Neural crest cell (in vitro differentiated cells): ENCODE measurements around the gene GNG7. TPM values are rescaled to one million over a fixed set of nuclear protein-coding genes. Genes with fewer than 3 reads are reported as not detected.
"Not testable (repeated sequence)": the region's sequence is repeated elsewhere in the genome, so short reads cannot be mapped to it uniquely, and the experiment has no call there.

Experiments
- DNase-seq: peaks from one replicate; pipeline ENCODE4 v3.0.0; 2021; ENCODE audit warnings: low read depth, mixed read lengths, low spot score
- H3K27ac Mint-ChIP-seq: one replicate; pipeline ENCODE4 v1.8.0; 2021; ENCODE audit warnings: mild to moderate bottlenecking, mixed read lengths; ENCODE audit not compliant: unreplicated experiment
- H3K27me3 Mint-ChIP-seq: 2 replicates; pipeline ENCODE4 v1.8.0; 2021; ENCODE audit warnings: low read depth, mild to moderate bottlenecking, mixed read lengths
- H3K36me3 Mint-ChIP-seq: 2 replicates; pipeline ENCODE4 v1.8.0; 2021; ENCODE audit warnings: low read depth, mild to moderate bottlenecking, mixed read lengths
- H3K4me1 Mint-ChIP-seq: 2 replicates; pipeline ENCODE4 v1.8.0; 2021; ENCODE audit warnings: mixed read lengths
- H3K4me3 Mint-ChIP-seq: one replicate; pipeline ENCODE4 v1.8.0; 2021; ENCODE audit warnings: mild to moderate bottlenecking, mixed read lengths
- H3K9me3 Mint-ChIP-seq: 2 replicates; pipeline ENCODE4 v1.8.0; 2021; ENCODE audit warnings: mixed read lengths
- total RNA-seq: library from RNA; stranded (reverse); gene quantifications from 2 replicates; pipeline ENCODE4 v1.2.1, GENCODE V29; 2021
- TF ChIP-seq, protein P1 (sequence below): fragments of 200-600 bp; sonication (generic); conservative IDR thresholded peaks from 2 replicates; pipeline ENCODE4 v1.5.0; 2021; ENCODE audit warnings: antibody characterized with exemption, mild to moderate bottlenecking

Gene GNG7
- total RNA-seq, 1 donor from 2014 or later, result 13.9 TPM

DNA sequence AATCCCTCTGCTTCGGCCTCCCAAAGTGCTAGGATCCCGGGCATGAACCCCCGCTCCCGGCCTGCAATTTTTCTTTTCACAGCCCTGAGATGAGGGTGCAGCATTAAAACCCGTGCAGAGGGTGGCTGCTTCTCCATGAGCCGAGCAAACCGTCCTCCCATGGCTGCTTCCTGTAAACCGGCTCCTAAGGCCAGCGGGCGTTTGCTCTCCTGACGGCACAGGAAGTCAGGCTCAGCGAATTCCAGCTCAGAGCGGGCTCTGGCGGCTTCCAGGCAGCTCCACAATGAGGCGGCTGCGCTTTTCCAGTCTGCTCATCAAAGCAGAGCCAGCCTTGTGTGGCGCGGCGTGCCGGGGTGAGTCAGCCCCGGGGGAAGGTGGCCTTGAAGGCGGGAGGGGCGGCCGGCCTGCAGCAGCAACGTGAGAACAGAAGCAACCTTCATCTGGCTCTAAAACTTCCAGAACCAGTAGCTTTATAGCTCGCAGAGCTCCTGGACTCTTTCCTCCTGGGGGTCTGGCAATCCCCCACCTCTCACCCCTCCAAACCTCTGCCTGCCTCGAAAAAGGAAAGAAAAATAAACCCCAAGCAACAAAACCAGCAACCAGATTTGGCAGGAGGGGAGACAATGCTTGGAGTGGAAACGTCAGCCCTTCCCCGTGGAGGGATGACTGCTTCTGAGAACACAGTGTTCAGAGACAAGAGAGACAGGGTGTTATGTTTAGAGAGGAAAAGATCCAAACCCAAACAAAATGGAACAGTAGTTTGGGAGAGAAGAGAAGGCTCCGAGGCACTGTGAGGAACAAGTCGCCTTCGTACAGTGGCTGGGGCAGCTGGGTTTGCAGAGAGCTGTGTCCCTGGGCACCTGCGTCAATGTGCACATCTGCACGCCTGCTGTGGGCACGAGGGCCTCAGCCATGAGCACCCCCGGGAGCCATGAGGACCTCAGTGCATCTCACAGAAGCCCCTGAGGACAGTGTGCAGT lies 158.7 kb downstream of the GNG7 start:
- H3K27me3 Mint-ChIP-seq, result no peaks in the 10 kb centered on the region
- TF ChIP-seq, protein P1, sequence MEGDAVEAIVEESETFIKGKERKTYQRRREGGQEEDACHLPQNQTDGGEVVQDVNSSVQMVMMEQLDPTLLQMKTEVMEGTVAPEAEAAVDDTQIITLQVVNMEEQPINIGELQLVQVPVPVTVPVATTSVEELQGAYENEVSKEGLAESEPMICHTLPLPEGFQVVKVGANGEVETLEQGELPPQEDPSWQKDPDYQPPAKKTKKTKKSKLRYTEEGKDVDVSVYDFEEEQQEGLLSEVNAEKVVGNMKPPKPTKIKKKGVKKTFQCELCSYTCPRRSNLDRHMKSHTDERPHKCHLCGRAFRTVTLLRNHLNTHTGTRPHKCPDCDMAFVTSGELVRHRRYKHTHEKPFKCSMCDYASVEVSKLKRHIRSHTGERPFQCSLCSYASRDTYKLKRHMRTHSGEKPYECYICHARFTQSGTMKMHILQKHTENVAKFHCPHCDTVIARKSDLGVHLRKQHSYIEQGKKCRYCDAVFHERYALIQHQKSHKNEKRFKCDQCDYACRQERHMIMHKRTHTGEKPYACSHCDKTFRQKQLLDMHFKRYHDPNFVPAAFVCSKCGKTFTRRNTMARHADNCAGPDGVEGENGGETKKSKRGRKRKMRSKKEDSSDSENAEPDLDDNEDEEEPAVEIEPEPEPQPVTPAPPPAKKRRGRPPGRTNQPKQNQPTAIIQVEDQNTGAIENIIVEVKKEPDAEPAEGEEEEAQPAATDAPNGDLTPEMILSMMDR, result no peak
- peak overlapping the region; percentile 98 for H3K27ac Mint-ChIP-seq
- DNase-seq, result peak; percentile 74
- no peaks in the 10 kb centered on the region for H3K36me3 Mint-ChIP-seq
- no peaks in the 10 kb centered on the region for H3K9me3 Mint-ChIP-seq
- H3K4me1 Mint-ChIP-seq, result peaks cover 44% of the 10 kb centered on the region
- H3K4me3 Mint-ChIP-seq, result peak overlapping the region; percentile 74

DNA sequence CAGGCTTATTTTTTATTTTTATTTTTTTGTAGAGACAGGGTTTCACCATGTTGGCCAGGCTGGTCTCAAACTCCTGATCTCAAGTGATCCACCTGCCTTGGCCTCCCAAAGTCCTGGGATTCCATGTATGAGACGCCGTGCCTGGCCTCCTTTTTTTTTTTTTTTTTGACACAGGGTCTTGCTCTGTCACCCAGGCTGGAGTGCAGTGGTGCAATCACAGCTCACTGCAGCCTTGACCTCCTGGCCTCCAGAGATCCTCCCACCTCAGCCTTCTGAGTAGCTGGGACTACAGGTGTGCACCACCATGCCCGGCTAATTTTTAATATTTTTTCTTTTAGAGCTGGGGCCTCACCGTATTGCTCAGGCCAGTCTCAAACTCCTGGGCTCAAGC lies 159.4 kb downstream of the GNG7 start:
- peak overlapping the region; percentile 98 for H3K27ac Mint-ChIP-seq
- H3K36me3 Mint-ChIP-seq, DNase-seq, H3K9me3 Mint-ChIP-seq, H3K27me3 Mint-ChIP-seq: not testable (repeated sequence)
- peaks cover 44% of the 10 kb centered on the region for H3K4me1 Mint-ChIP-seq
- H3K4me3 Mint-ChIP-seq, result peak overlapping the region; percentile 74

DNA sequence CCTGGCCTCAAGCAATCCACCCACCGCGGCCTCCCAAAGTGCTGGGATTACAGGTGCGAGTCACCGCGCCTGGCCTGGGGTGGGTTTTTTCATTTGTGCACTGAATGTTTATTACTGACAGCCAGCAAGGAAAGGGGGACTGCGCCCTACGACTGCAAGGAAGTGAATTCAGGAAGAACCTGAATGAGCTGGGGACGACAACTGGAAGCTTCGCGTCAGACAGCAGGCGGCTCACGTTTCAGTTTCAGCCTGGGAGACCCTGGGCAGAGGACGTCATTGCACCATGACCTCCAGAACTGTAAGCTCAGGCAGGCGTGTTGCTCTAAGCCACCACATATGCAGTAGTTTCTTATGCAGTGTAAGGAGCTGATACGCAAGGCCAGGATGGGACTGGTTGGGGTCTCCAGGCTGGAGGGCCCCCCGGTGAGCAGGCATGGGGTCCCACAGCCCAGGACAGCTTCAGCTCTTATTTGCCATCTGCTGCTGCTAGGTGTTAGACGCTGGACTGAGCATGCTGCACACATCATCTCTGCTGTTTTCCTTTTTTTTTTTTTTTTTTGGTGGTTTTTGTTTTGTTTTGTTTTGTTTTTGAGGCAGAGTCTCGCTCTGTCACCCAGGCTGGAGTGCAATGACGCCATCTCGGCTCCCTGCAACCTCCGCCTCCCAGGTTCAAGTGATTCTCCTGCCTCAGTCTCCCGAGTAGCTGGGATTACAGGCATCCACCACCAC lies 160.0 kb downstream of the GNG7 start:
- TF ChIP-seq, protein P1, result no peak
- Mint-ChIP-seq H3K36me3 (no peaks in the 10 kb centered on the region), H3K4me3 (peak overlapping the region; percentile 10), H3K9me3 (no peaks in the 10 kb centered on the region), H3K27ac (peak overlapping the region; percentile 89), H3K4me1 (peaks cover 44% of the 10 kb centered on the region), H3K27me3 (no peaks in the 10 kb centered on the region)
- no peak for DNase-seq

DNA sequence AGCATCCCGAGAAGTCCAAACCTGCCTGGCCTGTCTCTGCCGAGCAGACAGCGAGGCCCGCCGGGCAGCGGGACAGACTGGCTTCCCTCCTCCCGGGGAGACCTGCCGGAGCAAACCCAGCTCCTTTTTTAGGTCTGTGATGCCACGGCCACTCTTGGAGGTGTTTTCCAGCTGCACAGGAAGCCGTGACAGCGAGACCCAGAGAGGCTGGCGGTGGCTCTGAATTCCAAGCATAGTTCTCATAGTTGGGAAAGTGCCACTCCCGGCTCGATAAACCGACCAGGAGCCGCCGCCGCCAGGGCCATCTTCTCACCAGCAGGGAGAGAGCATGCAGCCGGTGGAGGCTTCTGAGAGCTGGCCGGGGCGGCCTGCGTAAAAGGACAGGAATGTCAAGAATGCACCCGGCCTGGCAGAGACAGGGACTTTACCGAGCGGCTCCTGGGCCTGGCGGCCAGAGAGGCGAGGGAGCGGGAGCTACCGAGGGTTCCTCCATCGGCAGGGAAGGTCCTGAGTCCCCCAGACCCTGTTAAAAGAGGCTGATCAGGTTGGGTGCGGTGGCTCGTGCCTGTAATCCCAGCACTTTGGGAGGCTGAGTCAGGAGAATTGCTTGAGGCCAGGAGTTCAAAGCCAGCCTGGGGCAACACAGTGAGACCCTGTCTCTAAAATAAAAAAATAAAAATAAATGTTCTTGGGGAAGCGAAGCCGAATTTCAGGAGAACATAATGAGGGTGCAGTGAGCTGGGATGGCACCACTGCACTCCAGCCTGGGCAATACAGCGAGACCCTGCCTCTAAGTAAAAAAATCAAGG lies 161.6 kb downstream of the GNG7 start:
- DNase-seq, result peak; percentile 65
- H3K4me1 Mint-ChIP-seq, result peaks cover 29% of the 10 kb centered on the region
- no peaks in the 10 kb centered on the region for H3K36me3 Mint-ChIP-seq
- H3K4me3 Mint-ChIP-seq, result peak overlapping the region; percentile 68
- TF ChIP-seq, protein P1, result peak; percentile 51
- no peak overlapping the region for H3K27ac Mint-ChIP-seq
- H3K9me3 Mint-ChIP-seq, result no peaks in the 10 kb centered on the region
- no peaks in the 10 kb centered on the region for H3K27me3 Mint-ChIP-seq

DNA sequence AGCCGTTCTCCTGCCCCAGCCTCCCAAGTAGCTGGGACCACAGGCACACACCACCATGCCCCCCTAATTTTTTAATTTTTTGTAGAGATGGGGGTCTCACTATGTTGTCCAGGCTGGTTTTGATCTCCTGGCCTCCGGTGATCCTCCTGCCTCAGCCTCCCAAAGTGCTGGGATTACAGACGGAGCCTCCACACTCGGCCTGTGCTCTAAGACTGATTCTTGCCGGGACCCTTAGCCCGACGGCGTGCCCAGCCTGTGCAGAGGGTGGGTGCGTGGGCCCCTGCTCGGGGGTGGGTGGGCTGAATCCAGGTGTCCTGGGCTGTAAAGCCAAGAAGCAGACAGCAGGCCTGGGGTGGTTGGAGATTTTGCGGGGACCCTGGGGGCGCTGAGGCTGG lies 162.2 kb downstream of the GNG7 start:
- peaks cover 26% of the 10 kb centered on the region for H3K4me1 Mint-ChIP-seq
- no peak overlapping the region for H3K4me3 Mint-ChIP-seq
- TF ChIP-seq, protein P1, result no peak
- no peaks in the 10 kb centered on the region for H3K27me3 Mint-ChIP-seq
- H3K9me3 Mint-ChIP-seq, result no peaks in the 10 kb centered on the region
- H3K36me3 Mint-ChIP-seq, result no peaks in the 10 kb centered on the region
- H3K27ac Mint-ChIP-seq, result no peak overlapping the region
- no peak for DNase-seq
